AG04450 (cell line): ENCODE results near the gene L3MBTL1. TPM values are rescaled to one million over a fixed set of nuclear protein-coding genes. Genes with fewer than 3 reads are reported as not detected.

ENCODE experiments used
- CTCF ChIA-PET: fragments of 300-600, 350-600 bp; formaldehyde crosslinking; extraction: SDS; loops from one replicate; lab custom pipeline; 2022; ENCODE audit warnings: antibody characterized with exemption, inconsistent platforms; lab: Charles Lee
- POLR2A ChIA-PET: fragments of 350-600 bp; formaldehyde crosslinking; extraction: SDS; loops from one replicate; lab custom pipeline; 2021; ENCODE audit warnings: antibody characterized with exemption, inconsistent platforms; lab: Yijun Ruan, JAX
- DNase-seq: peaks from one replicate; pipeline ENCODE4 v3.0.0-alpha.2; 2011; ENCODE audit warnings: low read depth, low spot score
- H3K27ac ChIP-seq: one replicate; pipeline ENCODE4 v1.5.1; 2012; ENCODE audit warnings: low read depth, low read length, control low read depth
- H3K27me3 ChIP-seq: one replicate; pipeline ENCODE4 v1.6.0; 2012; ENCODE audit warnings: low read length; ENCODE audit not compliant: control insufficient read depth, insufficient read depth
- H3K4me3 ChIP-seq: 2 replicates; pipeline ENCODE4 v1.5.1; 2011; ENCODE audit warnings: mild to moderate bottlenecking, low read depth, low read length, control low read depth
- H3K9me3 ChIP-seq: 2 replicates; pipeline ENCODE4 v1.5.1; 2012; ENCODE audit warnings: low read length; ENCODE audit not compliant: control insufficient read depth, insufficient read depth
- CTCF ChIP-seq: IDR thresholded peaks from 2 replicates; pipeline ENCODE4 v1.5.1; 2011; ENCODE audit warnings: low read depth, low read length, control low read depth, inconsistent platforms
- polyA plus RNA-seq: library from polyadenylated mRNA; depleted of rRNA; stranded (reverse); fragments of >200 nt; gene quantifications from 2 replicates; pipeline ENCODE4 v1.2.3, GENCODE V29; 2011

The L3MBTL1 gene
- polyA plus RNA-seq, 1 experiment = 3.0 TPM

GRCh38 chr20:43529457-43530153 lies 22.1 kb downstream of the L3MBTL1 start:
- Histone ChIP-seq H3K27ac (no peak overlapping the region), H3K4me3 (no peak overlapping the region), H3K9me3 (no peaks in the 10 kb centered on the region), H3K27me3 (no peaks in the 10 kb centered on the region)
- TF ChIP-seq CTCF = no peak
- POLR2A ChIA-PET = no interaction called here
- CTCF ChIA-PET = interaction anchor here (1.7 kb wide), 1 partner anchor 9 kb away, joined by 8 read pairs; no protein-coding TSS in a partner anchor
- no peak for DNase-seq

- DNase-seq = no peak
- ChIA-PET POLR2A (no interaction called here), CTCF (interaction anchor here (1.3 to 1.7 kb wide), 2 partner anchors 8 to 161 kb away, joined by 3 to 8 read pairs; no protein-coding TSS in a partner anchor)
Observed at GRCh38 chr20:43530321-43531090, 23.0 kb downstream of the L3MBTL1 start.

GRCh38 chr20:43531091-43531443 lies 23.6 kb downstream of the L3MBTL1 start:
- no peak for DNase-seq
- no peak for TF ChIP-seq CTCF
- H3K27me3 ChIP-seq = no peaks in the 10 kb centered on the region
- H3K9me3 ChIP-seq = no peaks in the 10 kb centered on the region
- CTCF ChIA-PET = interaction anchor here (1.3 kb wide), 1 partner anchor 161 kb away, joined by 3 read pairs; no protein-coding TSS in a partner anchor
- H3K4me3 ChIP-seq = no peak overlapping the region
- POLR2A ChIA-PET = no interaction called here
- no peak overlapping the region for H3K27ac ChIP-seq

More at GRCh38 chr20:43530321-43531090, 23.0 kb downstream of the L3MBTL1 start:
- Histone ChIP-seq H3K4me3 (no peak overlapping the region), H3K27me3 (no peaks in the 10 kb centered on the region), H3K27ac (no peak overlapping the region), H3K9me3 (no peaks in the 10 kb centered on the region)
- no peak for TF ChIP-seq CTCF

- Histone ChIP-seq H3K9me3 (no peaks in the 10 kb centered on the region), H3K27me3 (no peaks in the 10 kb centered on the region), H3K27ac (peak overlapping the region; percentile 11), H3K4me3 (no peak overlapping the region)
- no peak for TF ChIP-seq CTCF
- no peak for DNase-seq
- CTCF ChIA-PET = interaction anchor here (0.6 to 1.3 kb wide), 3 partner anchors 15 to 548 kb away, joined by 3 to 6 read pairs (median 4); no protein-coding TSS in a partner anchor
- POLR2A ChIA-PET = interaction anchor here (1.4 kb wide), 1 partner anchor 51 kb away, joined by 4 read pairs; no protein-coding TSS in a partner anchor
Observed at GRCh38 chr20:43532416-43533055, 25.0 kb downstream of the L3MBTL1 start.
